Adrenal gland (tissue), 12 donors: Measurements from ENCODE around the gene CLCNKB. TPM values are rescaled to one million over a fixed set of nuclear protein-coding genes. Genes with fewer than 3 reads are reported as not detected.

Source experiments
- DNase-seq, 7 donors: peaks; one replicate each; pipeline ENCODE4 v3.0.0-alpha.2; 2019 to 2020
- H3K27ac ChIP-seq, 5 donors: fragments of 200-600 bp; sonication (generic) in 4 of 5; 1 replicate in 3 of 5; 2 replicates in 2 of 5; pipeline versions ENCODE4 v1.5.1 to v1.8.0; 2016 to 2020; ENCODE audit warnings: mild to moderate bottlenecking in 1 of 5
- H3K27me3 ChIP-seq: fragments of 200-600 bp; 2 replicates; pipeline ENCODE4 v1.8.0; 2021
- H3K36me3 ChIP-seq, 2 donors: fragments of 200-600 bp; replicated peaks in 1 of 2; 1 replicate in 1 of 2; 2 replicates in 1 of 2; pipeline versions ENCODE4 v1.5.1 to v1.8.0; 2018 to 2022
- H3K4me1 ChIP-seq, 2 donors: fragments of 200-600 bp; replicated peaks in 1 of 2; 1 replicate in 1 of 2; 2 replicates in 1 of 2; pipeline versions ENCODE4 v1.5.1 to v1.8.0; 2018 to 2021
- H3K4me3 ChIP-seq, 4 donors: fragments of 200-600 bp; sonication (generic) in 3 of 4; one replicate each; pipeline ENCODE4 v1.5.1; 2016 to 2018
- H3K9me3 ChIP-seq, 3 donors: fragments of 200-600 bp; sonication (generic) in 1 of 3; replicated peaks in 1 of 3; 1 replicate in 2 of 3; 2 replicates in 1 of 3; pipeline versions ENCODE4 v1.5.1 to v1.8.0; 2016 to 2021
- CTCF ChIP-seq, 6 experiments: fragments of 450-650 bp in 4 of 6; fragments of 200-600 bp in 2 of 6; sonication (generic) in 1 of 6; IDR thresholded peaks; 1 replicate in 5 of 6; 2 replicates in 1 of 6; pipeline versions ENCODE4 v1.5.1 to v1.8.0; 2016 to 2021; ENCODE audit warnings: antibody characterized with exemption in 6 of 6, mild to moderate bottlenecking in 2 of 6, moderate library complexity in 1 of 6
- POLR2A ChIP-seq, 2 donors: fragments of 450-650 bp; IDR thresholded peaks; one replicate each; pipeline ENCODE4 v1.6.1; 2017; ENCODE audit warnings: antibody characterized with exemption in 2 of 2, mild to moderate bottlenecking in 2 of 2, moderate library complexity in 1 of 2
- WGBS, 4 donors: extraction: QIAGEN DNeasy Blood & Tissue Kit in 2 of 4; methylation state at CpG; one replicate each; pipeline versions ENCODE4 v1.1.5 to v1.1.7; 2013 to 2017; 5-methylcytosine and 5-hydroxymethylcytosine counted together
- intact Hi-C, 2 donors: fragments of 100-400 bp; cut with DNase I; formaldehyde crosslinking; loops; one replicate each; pipeline versions ENCODE4 v1.14.1 to v1.15.0; 2022 to 2023
- polyA plus RNA-seq, 3 donors: library from polyadenylated mRNA; stranded (reverse); fragments of 200-250 nt in 2 of 3; fragments of 350-450 nt in 1 of 3; fragmentation: Illumina TruSeq in 1 of 3; extraction: RNeasy Lipid Tissue Mini Kit (QIAGEN cat#74804) in 1 of 3; gene quantifications; one replicate each; pipeline ENCODE4 v1.2.3, GENCODE V29; 2013 to 2014
- total RNA-seq, 9 donors: library from RNA; depleted of rRNA in 4 of 9; stranded (reverse); fragments of >200 nt in 4 of 9; fragments of 120-200 nt in 1 of 9; fragmentation: NEBNext Ultra II Directional in 1 of 9; extraction: Animal tissue kit (Norgen Biotek cat#: 25700) in 1 of 9; gene quantifications; one replicate each; pipeline versions ENCODE4 v1.1.0 to v1.2.4, GENCODE V29; 2013 to 2023
- donor health status: healthy with polysubstance abuse.
- donor health status: Bipolar disorder and iron deficiency.
- donor health status: DM: yes; HTN: yes; CAD: no.
- donor health status: DM: no; HTN: no; CAD: no.
- donor health status: DM: no; HTN: no; CAD: no.
- donor health status: DM: yes; HTN: yes; CAD: no.

The CLCNKB gene
- total and polyA plus RNA-seq, 12 donors, result 0.67 to 9.9 (median 2.6) TPM

GRCh38 chr1:16091296-16091695 is 47.7 kb downstream of the CLCNKB start:
- 77 to 88% (median 84%) methylated on average over 7 to 8 of the region's 8 CpGs for WGBS, 4 donors
- no peaks in the 10 kb centered on the region for H3K4me1 ChIP-seq
- H3K9me3 ChIP-seq, result no peaks in the 10 kb centered on the region
- no peak for DNase-seq
- no peaks in the 10 kb centered on the region for H3K27me3 ChIP-seq
- H3K36me3 ChIP-seq, result no peaks in the 10 kb centered on the region
- TF ChIP-seq CTCF (IDR thresholded peaks at IDR 0.05) (no peak), POLR2A (IDR thresholded peaks at IDR 0.05) (no peak)
- no peak overlapping the region for H3K27ac ChIP-seq
- H3K4me3 ChIP-seq, result no peak overlapping the region
- intact Hi-C loops, result no loop called here

- no peak overlapping the region for H3K4me3 ChIP-seq
- no peaks in the 10 kb centered on the region for H3K9me3 ChIP-seq
- intact Hi-C loops, result no loop called here
- DNase-seq, result no peak
- H3K4me1 ChIP-seq, result no peaks in the 10 kb centered on the region
- 83 to 91% (median 90%) methylated on average over 9 to 18 of the region's 18 CpGs for WGBS, 4 donors
- no peak overlapping the region for H3K27ac ChIP-seq
- no peaks in the 10 kb centered on the region for H3K27me3 ChIP-seq
- TF ChIP-seq CTCF (IDR thresholded peaks at IDR 0.05), result no peak
- TF ChIP-seq POLR2A (IDR thresholded peaks at IDR 0.05), result no peak
- no peaks in the 10 kb centered on the region for H3K36me3 ChIP-seq
Measured at GRCh38 chr1:16092097-16092922, 48.7 kb downstream of the CLCNKB start.

- no peaks in the 10 kb centered on the region for H3K27me3 ChIP-seq
- no peaks in the 10 kb centered on the region for H3K4me1 ChIP-seq
- H3K9me3 ChIP-seq, result no peaks in the 10 kb centered on the region
- no peak overlapping the region for H3K27ac ChIP-seq
- WGBS, 4 donors, result 75 to 87% (median 82%) methylated on average over 7 to 9 of the region's 9 CpGs
- TF ChIP-seq CTCF (IDR thresholded peaks at IDR 0.05), result no peak
- TF ChIP-seq POLR2A (IDR thresholded peaks at IDR 0.05), result no peak
- H3K4me3 ChIP-seq, result no peak overlapping the region
- DNase-seq, result no peak
- no peaks in the 10 kb centered on the region for H3K36me3 ChIP-seq
- intact Hi-C loops, result no loop called here
Measured at GRCh38 chr1:16092923-16093511, 49.4 kb downstream of the CLCNKB start.

- 70 to 81% (median 77%) methylated on average over 9 of the region's 9 CpGs for WGBS, 4 donors
- intact Hi-C loops, result no loop called here
- Histone ChIP-seq H3K9me3 (no peaks in the 10 kb centered on the region), H3K4me3 (no peak overlapping the region), H3K27me3 (no peaks in the 10 kb centered on the region), H3K27ac (no peak overlapping the region), H3K4me1 (no peaks in the 10 kb centered on the region), H3K36me3 (no peaks in the 10 kb centered on the region)
- no peak for DNase-seq
- no peak for TF ChIP-seq POLR2A (IDR thresholded peaks at IDR 0.05)
- TF ChIP-seq CTCF (IDR thresholded peaks at IDR 0.05), result no peak
Measured at GRCh38 chr1:16093611-16094010, 50.0 kb downstream of the CLCNKB start.
